ENCODE measurements around the gene MAST4. TPM values are rescaled to one million over a fixed set of nuclear protein-coding genes. Genes with fewer than 3 reads are reported as not detected.

Gene MAST4
- total and polyA plus RNA-seq, 2 experiments from 2014 or later = 4.2 to 6.0 TPM

- whole genome bisulfite sequencing, 2 experiments (ENCODE audit: low coverage in 1 of 2, low lambda C conversion rate in 2 of 2, missing lambda C conversion rate in 2 of 2) = 69 to 81% methylated on average over 5 of the region's 5 CpGs
Measured at GRCh38 chr5:66981266-66982055, 385.3 kb downstream of the MAST4 start.

GRCh38 chr5:66982056-66982387 is 385.8 kb downstream of the MAST4 start:
- Histone ChIP-seq H3F3A (ENCODE audit: insufficient read depth) (no peaks in the 10 kb centered on the region), H3K9me3 (ENCODE audit: low read depth) (no peaks in the 10 kb centered on the region), H3K27ac (no peak overlapping the region), H3K4me2 (ENCODE audit: unreplicated experiment) (no peak overlapping the region), H3K79me2 (ENCODE audit: insufficient read depth) (no peaks in the 10 kb centered on the region), H3K4me1 (ENCODE audit: insufficient read depth) (0 out of 2 replicates have a peak, but pooled peaks cover 2% of the 10 kb centered on the region), H3K4me3 (no peak overlapping the region), H3K36me3 (ENCODE audit: low read depth) (no peaks in the 10 kb centered on the region), H3K9ac (no peak overlapping the region), H3K27me3 (replicated peaks; ENCODE audit: insufficient read depth) (no peaks in the 10 kb centered on the region), H4K20me1 (ENCODE audit: insufficient read depth) (no peaks in the 10 kb centered on the region), H3K9me2 (ENCODE audit: insufficient read depth) (no peaks in the 10 kb centered on the region), H2AFZ (no peak overlapping the region)
- in situ Hi-C loops (cut with MboI) = no loop called here
- WGBS, 2 experiments (ENCODE audit: low coverage in 1 of 2, low lambda C conversion rate in 2 of 2, missing lambda C conversion rate in 2 of 2) = 85 to 86% methylated on average over 4 of the region's 4 CpGs
- no peak for TF ChIP-seq EZH2 (IDR thresholded peaks at IDR 0.05; ENCODE audit: insufficient read depth, poor library complexity, severe bottlenecking)
- no peak for TF ChIP-seq EZH2phosphoT487 (IDR thresholded peaks at IDR 0.05; ENCODE audit: insufficient read depth, low read depth)
- no peak for DNase-seq

More at GRCh38 chr5:66981266-66982055, 385.3 kb downstream of the MAST4 start:
- no peak overlapping the region for H3K4me3 ChIP-seq
- H3F3A ChIP-seq (ENCODE audit: insufficient read depth) = no peaks in the 10 kb centered on the region
- in situ Hi-C loops (cut with MboI) = no loop called here
- H3K4me2 ChIP-seq (ENCODE audit: unreplicated experiment) = no peak overlapping the region
- H3K27ac ChIP-seq = no peak overlapping the region
- no peaks in the 10 kb centered on the region for H3K27me3 ChIP-seq (replicated peaks; ENCODE audit: insufficient read depth)
- DNase-seq = no peak
- no peak for TF ChIP-seq EZH2phosphoT487 (IDR thresholded peaks at IDR 0.05; ENCODE audit: insufficient read depth, low read depth)
- no peak for TF ChIP-seq EZH2 (IDR thresholded peaks at IDR 0.05; ENCODE audit: insufficient read depth, poor library complexity, severe bottlenecking)
- H2AFZ ChIP-seq = no peak overlapping the region
- no peaks in the 10 kb centered on the region for H3K4me1 ChIP-seq (ENCODE audit: insufficient read depth)
- H3K9me2 ChIP-seq (ENCODE audit: insufficient read depth) = no peaks in the 10 kb centered on the region
- H3K79me2 ChIP-seq (ENCODE audit: insufficient read depth) = no peaks in the 10 kb centered on the region
- H4K20me1 ChIP-seq (ENCODE audit: insufficient read depth) = no peaks in the 10 kb centered on the region
- no peaks in the 10 kb centered on the region for H3K9me3 ChIP-seq (ENCODE audit: low read depth)
- no peak overlapping the region for H3K9ac ChIP-seq
- H3K36me3 ChIP-seq (ENCODE audit: low read depth) = no peaks in the 10 kb centered on the region

- Histone ChIP-seq H3K4me3 (no peak overlapping the region), H3K9me3 (ENCODE audit: low read depth) (no peaks in the 10 kb centered on the region), H2AFZ (no peak overlapping the region), H3K4me1 (ENCODE audit: insufficient read depth) (peaks cover 6% of the 10 kb centered on the region; the same call in 1 of the 2 replicates), H3K27me3 (replicated peaks; ENCODE audit: insufficient read depth) (no peaks in the 10 kb centered on the region), H3K27ac (no peak overlapping the region), H3K36me3 (ENCODE audit: low read depth) (no peaks in the 10 kb centered on the region), H3K79me2 (ENCODE audit: insufficient read depth) (no peaks in the 10 kb centered on the region), H3K9me2 (ENCODE audit: insufficient read depth) (no peaks in the 10 kb centered on the region), H3K9ac (no peak overlapping the region), H3K4me2 (ENCODE audit: unreplicated experiment) (no peak overlapping the region), H4K20me1 (ENCODE audit: insufficient read depth) (no peaks in the 10 kb centered on the region), H3F3A (ENCODE audit: insufficient read depth) (no peaks in the 10 kb centered on the region)
- DNase-seq = no peak
- 93 to 97% methylated on average over 5 of the region's 5 CpGs for WGBS, 2 experiments (ENCODE audit: low coverage in 1 of 2, low lambda C conversion rate in 2 of 2, missing lambda C conversion rate in 2 of 2)
- in situ Hi-C loops (cut with MboI) = no loop called here
- TF ChIP-seq EZH2phosphoT487 (IDR thresholded peaks at IDR 0.05; ENCODE audit: insufficient read depth, low read depth) (no peak), EZH2 (IDR thresholded peaks at IDR 0.05; ENCODE audit: insufficient read depth, poor library complexity, severe bottlenecking) (no peak)
Measured at GRCh38 chr5:66982470-66982869, 386.3 kb downstream of the MAST4 start.

- WGBS, 2 experiments (ENCODE audit: low coverage in 1 of 2, low lambda C conversion rate in 2 of 2, missing lambda C conversion rate in 2 of 2) = 84 to 88% methylated on average over 3 of the region's 3 CpGs
- Histone ChIP-seq H3K9ac (no peak overlapping the region), H4K20me1 (ENCODE audit: insufficient read depth) (no peaks in the 10 kb centered on the region), H2AFZ (no peak overlapping the region), H3K27ac (no peak overlapping the region), H3K9me3 (ENCODE audit: low read depth) (no peaks in the 10 kb centered on the region), H3K36me3 (ENCODE audit: low read depth) (no peaks in the 10 kb centered on the region), H3K9me2 (ENCODE audit: insufficient read depth) (no peaks in the 10 kb centered on the region), H3K4me2 (ENCODE audit: unreplicated experiment) (no peak overlapping the region), H3K27me3 (replicated peaks; ENCODE audit: insufficient read depth) (no peaks in the 10 kb centered on the region), H3K79me2 (ENCODE audit: insufficient read depth) (no peaks in the 10 kb centered on the region), H3K4me1 (ENCODE audit: insufficient read depth) (peaks cover 17% of the 10 kb centered on the region; the same call in 1 of the 2 replicates), H3F3A (ENCODE audit: insufficient read depth) (no peaks in the 10 kb centered on the region), H3K4me3 (no peak overlapping the region)
- in situ Hi-C loops (cut with MboI) = no loop called here
- no peak for DNase-seq
- TF ChIP-seq EZH2phosphoT487 (IDR thresholded peaks at IDR 0.05; ENCODE audit: insufficient read depth, low read depth) (no peak), EZH2 (IDR thresholded peaks at IDR 0.05; ENCODE audit: insufficient read depth, poor library complexity, severe bottlenecking) (no peak)
Measured at GRCh38 chr5:66985417-66985816, 389.2 kb downstream of the MAST4 start.
